Stimulated activated CD8-positive, alpha-beta memory T cell treated with anti-CD3 and anti-CD28 coated beads, Interleukin-7, amount 100 ng/mL, for 4 hours (primary cell): Measurements from ENCODE around the gene SEMA6A.

Source experiments
- DNase-seq, 2 donors: peaks; one replicate each; pipeline ENCODE4 v3.0.0-alpha.2; 2020; ENCODE audit warnings: low read depth in 2 of 2

The SEMA6A gene

DNA sequence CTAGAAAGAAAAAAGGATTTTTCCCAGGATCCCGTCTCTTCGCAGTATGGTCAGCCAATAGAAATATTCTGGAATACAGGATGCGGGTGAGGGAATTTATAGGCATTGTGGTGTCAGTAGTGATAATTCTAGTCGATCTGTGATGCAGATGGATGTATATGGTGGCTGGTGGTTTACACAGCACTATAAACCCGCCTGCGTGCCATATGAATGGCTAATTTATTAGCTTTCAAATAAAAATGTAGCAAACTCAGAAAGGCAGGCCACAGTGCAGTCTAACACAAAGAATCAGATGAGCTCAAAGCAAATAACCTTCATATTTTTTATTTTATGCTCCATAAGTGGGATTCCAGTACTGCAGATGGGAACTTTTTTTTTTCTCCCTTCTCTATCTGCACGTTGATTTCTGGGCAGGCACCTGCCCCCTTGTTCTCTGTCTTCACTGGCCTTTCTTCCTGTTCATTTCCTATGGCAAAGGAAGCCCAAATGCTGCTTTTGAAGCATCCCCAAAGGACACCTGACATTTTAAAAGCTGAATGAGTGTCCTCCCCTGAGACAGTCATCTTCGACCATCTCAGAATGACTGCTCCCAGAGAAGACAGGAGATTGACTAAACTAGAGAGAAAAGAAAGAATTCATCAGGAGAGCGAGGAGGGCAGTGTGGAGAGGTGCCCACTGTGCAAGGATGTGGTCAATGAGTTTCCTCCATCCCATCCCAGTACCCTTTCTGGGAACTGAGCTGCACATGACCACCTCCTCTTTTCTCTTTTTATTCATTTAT lies 52.1 kb downstream of the SEMA6A start:
- no peak for DNase-seq

DNA sequence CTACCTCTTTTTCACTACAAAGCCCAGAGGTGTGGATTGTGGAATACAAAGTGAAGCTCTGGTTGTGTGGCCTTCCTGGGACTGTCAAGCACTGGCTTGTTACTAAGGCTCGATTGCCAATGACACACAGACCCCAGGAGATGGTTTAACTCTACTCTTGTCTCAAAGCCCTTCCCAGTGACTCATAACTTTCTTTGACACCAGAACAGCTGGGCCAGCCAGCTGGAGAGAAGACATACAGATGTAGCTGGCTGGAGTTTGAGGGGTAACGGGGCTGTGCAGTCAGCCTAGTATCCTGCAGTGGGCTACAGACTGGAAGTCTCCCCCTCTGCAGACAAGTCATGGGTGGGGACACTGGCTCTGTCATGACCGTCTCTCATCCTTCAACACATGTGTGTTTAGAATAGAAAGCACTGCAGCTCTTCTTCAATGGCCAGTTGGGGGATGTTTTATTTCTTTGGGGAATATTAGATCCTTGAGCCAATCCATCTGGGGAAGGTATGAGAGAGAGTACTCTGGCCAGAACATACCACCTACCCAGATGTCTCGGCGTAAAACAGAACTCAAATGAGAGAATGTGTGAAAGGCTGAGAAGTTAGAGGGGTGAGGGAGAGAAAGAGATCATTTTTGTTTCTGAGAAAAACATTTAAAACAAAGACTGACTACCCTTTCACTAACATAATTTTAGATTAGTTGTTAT lies 53.3 kb downstream of the SEMA6A start:
- no peak for DNase-seq

DNA sequence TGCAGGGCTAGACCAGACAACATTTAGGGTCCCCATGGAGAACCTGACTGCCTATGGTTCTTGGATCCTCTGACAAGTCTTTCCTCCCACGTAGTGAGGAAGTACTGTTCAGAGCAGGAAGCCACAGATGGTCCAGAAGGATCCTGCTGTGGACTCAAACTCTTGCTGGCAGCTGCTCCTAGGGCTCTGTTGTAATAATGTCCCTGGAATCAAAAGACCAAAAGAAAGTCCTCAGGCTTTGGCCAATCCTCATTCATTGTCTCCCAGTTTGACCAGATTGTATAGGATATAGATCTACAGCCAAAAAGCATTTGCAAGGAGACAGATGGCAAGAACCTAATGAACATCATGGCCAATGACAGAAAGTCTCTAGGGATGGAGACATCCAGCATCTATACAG lies 53.9 kb downstream of the SEMA6A start:
- no peak for DNase-seq

DNA sequence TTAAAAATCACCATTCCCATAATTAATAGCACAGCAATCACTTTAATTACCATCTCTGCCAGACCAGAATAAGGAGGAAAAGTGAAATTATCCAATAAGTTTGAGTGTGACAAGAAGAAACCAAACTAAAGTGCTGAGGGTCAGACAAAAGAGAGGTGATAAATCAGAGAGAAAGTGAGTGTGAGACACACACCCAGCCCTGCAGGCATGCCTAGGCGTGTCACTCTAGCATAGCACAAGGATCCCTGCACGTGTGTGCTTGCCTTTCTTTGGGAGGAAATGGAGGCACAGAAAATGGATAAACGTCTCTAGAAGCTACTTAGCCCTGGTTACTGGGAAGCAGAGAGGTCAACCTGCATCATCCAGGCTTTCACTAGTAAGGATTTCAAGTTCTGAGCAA lies 56.2 kb downstream of the SEMA6A start:
- no peak for DNase-seq

DNA sequence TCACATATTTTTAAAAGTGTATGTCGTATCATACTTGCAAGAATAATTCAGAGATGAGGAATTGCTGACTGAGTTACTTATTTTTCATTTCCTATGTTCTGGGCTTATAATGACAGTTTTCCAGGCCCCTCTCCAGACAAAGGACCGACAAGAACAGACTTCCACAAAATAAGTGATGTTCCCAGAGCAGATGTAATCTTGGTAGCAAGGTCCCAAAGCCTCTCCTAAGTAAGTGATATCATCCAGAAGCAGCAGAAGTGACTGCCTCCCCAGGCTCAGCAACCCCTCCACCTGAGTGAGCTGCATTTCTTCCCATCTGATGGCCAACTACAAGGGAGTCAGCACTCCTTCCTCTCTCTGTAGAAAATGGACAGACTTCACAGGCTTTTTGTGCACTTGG lies 57.1 kb downstream of the SEMA6A start:
- no peak for DNase-seq

DNA sequence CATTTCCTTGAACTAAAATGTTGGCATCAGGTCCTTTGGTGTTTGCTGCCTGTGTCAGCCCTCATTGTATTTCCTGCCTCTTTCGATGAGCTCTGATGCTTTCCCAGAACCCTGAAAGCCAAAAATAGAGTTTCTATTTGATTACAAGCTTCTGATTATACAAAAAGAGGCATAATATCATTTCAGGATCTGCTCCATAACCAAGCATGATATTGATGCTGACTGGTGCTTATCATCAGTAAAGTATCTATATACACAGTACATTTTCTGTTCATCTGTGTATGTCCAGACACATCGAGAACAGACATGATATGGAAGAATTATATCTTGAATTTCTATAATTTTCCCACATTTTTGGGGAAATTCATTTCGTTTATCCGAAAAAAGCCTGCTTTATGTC lies 58.6 kb downstream of the SEMA6A start:
- DNase-seq, result no peak

DNA sequence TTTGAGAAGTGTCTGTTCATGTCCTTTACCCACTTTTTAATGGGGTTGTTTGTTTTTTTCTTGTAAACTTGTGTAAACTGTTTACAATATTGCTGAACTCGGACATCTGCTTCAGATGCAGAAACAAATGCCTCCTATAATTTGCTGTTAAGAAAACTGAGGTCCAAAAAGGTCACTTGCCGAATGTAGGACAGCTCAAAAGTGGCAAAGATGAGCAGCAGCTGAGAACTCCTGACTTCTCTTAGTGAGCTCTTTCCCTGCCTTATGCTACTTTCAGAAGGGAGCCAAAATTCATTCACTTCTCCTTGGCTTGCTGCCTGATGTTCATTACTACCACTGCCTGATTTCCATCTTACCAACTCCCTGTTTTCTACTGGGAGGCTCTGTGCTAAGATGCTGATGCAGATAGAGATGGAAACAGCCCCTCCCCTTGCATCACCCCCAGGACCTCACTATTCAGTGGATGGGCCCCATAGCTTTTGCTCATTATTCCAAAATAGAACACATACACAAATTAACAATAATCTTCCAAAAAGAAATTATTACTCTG lies 60.1 kb downstream of the SEMA6A start:
- no peak for DNase-seq

DNA sequence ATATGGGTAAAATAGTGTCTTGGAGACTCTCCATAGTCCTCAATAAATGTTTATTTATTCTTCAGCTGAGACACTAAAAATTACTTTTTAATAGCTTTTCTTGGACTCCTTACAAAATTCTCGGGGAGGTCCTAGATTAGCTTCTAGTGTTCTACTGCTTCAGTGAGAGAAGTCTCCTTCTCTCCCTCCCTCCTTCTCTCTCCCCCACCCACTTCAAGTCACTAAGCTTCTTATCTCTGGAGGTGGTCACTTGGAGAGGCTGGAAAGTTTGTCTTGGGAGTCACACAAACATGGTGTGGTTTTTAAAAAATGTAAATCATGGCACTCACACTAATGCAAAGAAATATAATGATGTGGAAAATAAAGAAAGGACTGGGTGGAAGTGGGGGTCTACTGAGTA lies 64.1 kb downstream of the SEMA6A start:
- no peak for DNase-seq

DNA sequence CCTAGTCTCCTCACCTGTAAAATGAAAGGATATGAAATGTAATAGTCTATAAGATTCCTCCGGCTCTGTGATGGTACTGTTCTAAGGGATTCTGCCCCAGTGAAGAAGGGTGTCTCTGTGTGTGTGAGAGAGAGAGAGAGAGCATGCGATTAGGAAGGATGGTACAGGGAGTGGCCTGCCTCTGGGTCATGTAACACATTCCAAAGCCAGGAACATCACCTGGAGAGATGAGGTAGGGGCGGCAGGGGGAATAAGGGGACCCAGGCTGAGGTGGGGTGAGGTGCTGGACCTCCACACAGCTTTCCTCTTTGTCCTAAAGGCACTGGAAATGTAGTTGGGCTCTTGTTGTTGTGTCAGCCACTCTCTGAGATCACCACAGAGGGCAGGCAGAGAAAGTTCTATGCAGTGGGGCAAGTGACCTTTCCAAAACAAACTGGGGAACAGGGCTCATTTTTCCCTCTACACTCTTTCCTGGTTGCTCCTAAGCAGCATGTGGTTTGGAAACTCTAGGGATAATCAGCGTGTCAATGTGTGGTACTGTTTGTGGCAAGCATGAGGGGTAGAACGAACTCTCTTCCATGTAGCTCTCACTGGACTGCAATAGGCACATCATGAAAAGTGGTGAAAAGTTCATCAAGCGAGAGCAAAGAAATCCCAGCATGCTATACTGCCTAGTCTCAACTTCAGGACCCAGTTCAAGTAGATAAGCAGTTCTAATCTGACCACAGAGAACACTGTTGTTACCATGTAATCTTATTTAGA lies 65.0 kb downstream of the SEMA6A start:
- DNase-seq, result no peak

DNA sequence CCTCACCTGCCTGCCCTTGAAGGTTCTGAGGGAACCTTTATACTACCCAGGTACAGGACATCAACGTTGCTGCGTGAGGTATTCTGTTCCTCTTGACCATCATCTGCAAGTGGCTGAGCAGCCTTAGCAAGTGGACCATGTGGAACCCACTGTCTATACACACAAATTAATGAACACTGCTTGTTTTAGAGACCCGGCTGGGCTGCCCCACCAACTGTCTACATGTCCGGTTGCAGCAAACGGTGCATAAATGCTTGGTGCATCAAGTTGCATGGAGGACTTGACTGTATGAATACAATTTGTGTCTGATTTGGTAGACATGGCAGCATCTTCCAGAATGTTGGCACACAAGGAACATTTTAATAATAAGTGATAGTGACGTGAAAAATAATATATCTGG lies 65.8 kb downstream of the SEMA6A start:
- no peak for DNase-seq

DNA sequence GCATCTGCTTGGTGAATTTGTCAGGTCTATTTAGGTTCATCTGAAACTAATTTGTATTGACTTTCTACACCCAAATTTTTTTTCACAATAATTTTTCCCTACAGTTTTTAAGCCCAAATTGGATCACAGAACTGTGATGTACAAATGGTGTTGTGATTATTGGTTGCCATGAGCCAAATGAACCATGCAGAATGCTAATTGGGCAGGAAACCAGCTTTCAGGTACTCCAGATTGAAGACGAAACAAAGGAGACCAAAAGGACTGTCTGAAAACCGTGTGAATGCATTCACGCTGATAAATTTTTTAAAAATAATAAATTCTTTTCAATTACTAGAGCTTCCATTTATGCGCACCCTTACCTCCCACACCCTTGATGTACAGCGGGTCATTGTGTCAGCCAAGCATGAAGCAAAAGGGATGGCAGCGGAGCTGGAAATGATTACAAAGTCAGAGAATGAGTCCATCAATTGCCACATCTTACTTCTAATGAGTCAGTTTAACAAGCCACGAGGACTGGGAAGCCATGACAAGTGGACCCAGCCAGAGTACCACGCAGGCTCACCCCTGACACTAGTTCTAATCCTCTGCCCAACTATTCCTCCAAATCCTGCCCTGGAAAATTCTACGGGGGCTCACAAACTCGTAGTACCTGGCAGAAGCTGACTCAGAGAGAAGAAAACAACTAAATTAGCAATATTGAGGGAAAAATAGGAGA lies 66.5 kb downstream of the SEMA6A start:
- no peak for DNase-seq

DNA sequence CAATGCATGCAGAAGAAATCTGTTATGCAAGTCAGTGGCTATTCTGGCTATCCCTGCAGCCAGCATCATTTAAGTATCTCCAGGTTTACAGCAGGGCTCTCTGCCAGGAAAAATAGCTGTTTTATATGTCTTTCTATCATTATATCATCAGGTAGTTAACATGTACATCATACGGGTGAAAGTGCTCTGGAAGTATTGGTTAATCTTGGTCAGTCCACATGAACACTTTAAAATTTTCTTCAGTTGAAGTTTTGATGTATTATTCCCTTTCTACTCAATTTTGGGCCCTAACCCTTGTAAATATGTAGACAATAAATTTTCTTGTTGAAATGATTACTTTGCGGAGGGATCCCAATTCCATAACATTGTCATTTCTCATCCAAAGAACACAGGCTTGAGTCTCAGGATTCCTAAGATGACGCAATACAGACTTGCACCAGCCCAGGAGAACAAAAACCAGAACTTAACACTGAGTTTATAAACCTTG lies 67.5 kb downstream of the SEMA6A start:
- no peak for DNase-seq

DNA sequence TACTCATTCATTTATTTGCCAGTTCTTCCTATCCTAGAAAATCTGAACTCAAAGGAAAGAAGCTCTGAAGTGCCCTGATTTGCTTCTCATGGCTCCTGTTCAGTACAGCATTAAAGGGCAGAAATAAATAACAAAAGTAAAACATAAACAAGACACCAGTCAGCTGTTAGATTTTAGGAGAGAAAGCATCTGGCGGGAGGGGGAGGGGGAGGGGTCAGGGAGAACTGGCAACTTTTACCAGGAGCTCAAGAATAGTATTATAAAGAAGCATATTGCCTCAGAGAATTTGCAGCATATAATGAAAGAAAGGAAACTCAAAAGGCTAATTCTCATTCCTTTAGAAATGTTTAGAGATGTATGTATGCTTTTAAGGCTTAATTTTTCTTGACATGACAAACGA lies 68.1 kb downstream of the SEMA6A start:
- no peak for DNase-seq

DNA sequence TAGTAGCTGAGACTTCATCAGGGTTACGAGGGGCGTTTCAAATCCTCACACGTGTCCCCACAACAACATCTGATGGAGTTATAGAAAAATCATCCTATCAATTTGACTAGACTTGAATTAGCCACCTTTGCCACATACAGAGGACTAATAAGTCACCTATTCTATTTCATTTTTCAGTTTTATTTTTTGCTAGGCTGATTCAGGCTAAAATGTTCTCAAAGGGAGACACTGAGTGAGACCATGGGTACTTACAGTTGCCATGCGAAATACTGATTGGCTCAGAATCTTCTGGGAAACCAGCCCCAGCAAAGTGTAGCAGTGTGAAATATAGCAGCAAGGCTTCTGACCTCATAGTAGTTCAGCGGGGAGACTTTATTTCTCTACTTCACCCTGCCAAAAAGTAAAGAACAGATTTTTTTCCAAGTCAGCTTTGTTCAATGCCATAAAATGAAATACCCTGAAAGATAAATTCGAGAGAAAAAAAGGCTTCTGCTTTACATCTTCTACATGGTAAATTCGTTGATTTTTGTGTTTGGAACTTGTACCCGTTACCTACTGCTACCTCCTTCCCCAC lies 69.9 kb downstream of the SEMA6A start:
- no peak for DNase-seq

DNA sequence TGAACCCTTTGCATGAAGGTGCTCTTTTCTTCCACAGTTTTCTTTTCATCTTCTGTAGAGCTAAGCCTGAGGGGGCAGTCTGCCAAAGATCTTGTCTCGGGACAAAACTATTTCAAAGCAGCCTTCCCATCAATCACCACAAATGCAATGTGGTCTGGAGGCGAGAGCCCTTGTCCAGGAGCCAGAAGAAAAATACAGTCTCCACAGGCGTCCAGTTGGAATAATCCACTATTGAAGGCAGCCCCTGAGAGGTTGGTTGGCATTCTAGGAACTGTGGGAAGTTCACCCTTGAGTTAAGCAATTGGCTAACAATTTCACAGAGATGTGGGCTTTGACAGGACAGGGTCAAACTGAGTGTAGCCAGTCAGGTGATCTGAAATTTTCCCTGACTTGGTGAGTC lies 72.0 kb downstream of the SEMA6A start:
- DNase-seq, result no peak

DNA sequence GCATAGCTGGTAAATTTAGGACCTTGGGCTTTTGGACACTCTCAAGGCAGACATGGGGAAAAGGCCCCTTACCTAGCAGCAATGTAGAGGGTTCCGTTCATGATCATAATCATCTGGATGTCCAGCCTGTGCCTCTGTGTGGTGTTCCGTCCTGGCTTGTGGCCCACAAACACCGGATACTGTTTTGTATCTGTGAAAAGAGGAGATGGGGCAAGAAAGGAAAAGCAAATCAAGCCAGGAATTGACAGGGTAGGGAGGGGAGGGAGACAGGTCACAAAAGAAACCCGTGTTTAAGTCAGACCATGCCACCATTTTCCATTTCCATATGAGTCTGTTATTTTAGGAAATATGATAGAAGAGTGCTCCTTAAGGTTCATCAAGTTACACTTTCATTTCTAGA lies 72.5 kb downstream of the SEMA6A start:
- no peak for DNase-seq

DNA sequence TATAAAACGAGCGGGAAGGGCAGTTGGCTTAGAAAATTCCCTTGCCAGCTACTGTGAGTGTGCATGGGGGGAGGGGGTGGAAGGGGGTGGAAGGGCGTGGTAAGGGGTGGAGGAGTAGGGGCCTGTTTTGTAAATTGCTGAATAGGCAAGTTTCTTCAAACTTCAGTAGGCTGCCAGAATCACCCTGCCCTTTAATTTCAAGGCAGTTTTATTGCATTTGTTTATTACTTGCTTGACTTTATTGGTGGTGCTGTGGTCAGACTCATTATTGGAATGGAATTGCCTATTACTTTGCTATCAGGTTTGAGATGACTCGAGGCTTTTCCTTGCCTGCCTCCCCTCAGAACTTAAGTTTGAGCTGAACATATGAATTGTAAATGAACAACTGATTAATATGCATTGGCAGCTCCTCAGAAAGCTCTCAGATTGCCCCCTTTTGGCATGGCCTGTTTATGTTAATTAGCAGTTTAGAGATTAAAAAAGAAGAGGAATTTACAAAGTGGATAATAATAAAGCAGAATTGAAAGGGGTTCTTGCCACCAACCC lies 76.0 kb downstream of the SEMA6A start:
- DNase-seq, result no peak

DNA sequence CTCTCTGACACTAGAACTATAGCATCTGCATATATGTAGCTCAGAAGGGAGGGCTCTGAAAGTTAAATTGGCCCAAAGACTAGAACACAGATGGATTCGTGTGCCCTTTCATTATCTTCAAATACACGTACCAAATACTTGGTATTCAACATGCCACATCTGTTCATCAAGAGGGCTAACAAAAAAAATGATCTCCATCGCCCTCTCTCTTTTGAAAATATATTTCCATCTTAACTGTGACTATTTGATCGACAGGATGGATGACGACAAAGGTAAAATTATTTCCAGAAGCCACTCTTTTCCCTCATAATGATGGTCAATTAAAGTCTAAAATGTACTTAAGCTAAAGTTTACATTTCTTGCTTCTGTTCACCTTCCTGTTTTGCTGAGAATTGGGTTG lies 77.0 kb downstream of the SEMA6A start:
- DNase-seq, result no peak

DNA sequence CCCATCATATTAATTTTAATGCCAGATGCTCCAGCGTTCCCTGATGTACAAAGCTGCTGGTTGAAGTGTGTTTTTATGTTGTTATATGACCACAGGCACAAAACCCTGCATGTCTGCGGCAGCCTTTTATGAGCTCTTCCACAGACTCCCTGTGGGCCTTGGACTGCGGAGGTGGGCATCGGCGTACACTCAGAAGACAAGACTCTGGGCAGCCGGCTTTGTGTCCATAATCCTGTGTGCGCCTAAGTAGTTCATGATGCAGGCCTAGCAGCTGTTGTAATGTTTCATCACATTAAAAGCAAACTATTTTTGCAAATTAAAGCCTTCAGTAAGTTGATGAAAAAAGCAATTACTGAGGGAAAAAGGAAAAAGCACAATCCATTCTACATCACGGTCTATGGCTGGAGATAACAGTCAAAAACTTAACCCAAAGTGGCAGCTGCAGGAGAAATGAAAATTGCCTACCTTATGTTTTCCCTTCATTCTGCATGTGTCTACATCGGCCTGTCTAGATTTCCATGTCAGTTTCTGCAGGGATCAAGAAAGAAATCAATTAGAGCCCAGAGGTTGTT lies 78.8 kb downstream of the SEMA6A start:
- DNase-seq, result no peak

DNA sequence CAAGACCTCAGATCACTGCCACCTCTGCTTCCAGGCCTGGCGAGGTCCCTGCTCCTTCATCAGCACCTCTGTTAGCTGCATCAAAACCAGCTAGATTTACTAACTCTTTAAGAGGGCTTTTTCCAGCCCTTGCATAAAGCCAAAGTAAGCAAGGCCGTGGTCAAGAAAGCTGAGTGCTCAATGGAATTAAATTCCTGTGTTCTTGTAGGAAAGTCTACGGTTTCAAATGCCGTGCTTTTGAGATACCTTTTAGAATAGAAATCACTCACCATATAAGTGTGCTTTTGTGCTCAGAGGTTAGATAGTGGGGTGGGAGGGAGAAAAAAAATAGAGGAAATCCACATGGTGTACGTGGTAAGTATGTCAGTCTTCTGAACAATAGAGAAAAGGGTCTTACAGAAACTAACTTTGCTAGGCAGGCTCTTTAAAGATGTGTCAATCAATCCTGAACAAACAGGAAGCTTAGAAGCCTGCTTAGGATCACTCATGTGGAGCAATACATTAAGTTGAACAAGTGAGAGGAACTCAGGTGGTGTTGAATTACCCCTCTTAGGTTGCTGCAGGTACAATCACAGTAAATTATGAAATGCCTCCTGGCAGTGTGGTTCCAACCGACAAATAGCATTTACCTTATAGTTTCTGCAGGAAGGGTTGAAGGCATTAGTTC lies 79.7 kb downstream of the SEMA6A start:
- no peak for DNase-seq
